Calu3 (cell line): ENCODE measurements around the gene KLHDC3. TPM values are rescaled to one million over a fixed set of nuclear protein-coding genes. Genes with fewer than 3 reads are reported as not detected.

Source experiments
- BruUV-seq: library from RNA; stranded (reverse); fragments of 400-500 nt; replicated peaks from 2 replicates; lab custom pipeline; 2021; lab: Mats Ljungman, UMichigan
- CTCF ChIA-PET: fragments of 300-600 bp; sonication (Branson Sonifier 250); formaldehyde crosslinking; loops from one replicate; lab custom pipeline; 2022; ENCODE audit warnings: antibody characterized with exemption; lab: Charles Lee
- DNase-seq: peaks from one replicate; pipeline ENCODE4 v3.0.0; 2022
- H3K27ac Mint-ChIP-seq: one replicate; pipeline ENCODE4 v1.8.0; 2022; ENCODE audit warnings: mixed read lengths; ENCODE audit not compliant: unreplicated experiment
- H3K27me3 Mint-ChIP-seq: one replicate; pipeline ENCODE4 v1.8.0; 2022; ENCODE audit warnings: mixed read lengths; ENCODE audit not compliant: unreplicated experiment
- H3K36me3 Mint-ChIP-seq: one replicate; pipeline ENCODE4 v1.8.0; 2022; ENCODE audit warnings: mild to moderate bottlenecking, moderate library complexity, mixed read lengths; ENCODE audit not compliant: insufficient read depth, unreplicated experiment
- H3K4me1 Mint-ChIP-seq: one replicate; pipeline ENCODE4 v1.8.0; 2022; ENCODE audit warnings: mild to moderate bottlenecking, low read depth, mixed read lengths; ENCODE audit not compliant: unreplicated experiment
- H3K4me3 Mint-ChIP-seq: one replicate; pipeline ENCODE4 v1.8.0; 2022; ENCODE audit warnings: mild to moderate bottlenecking, low read depth, moderate library complexity, mixed read lengths; ENCODE audit not compliant: unreplicated experiment
- H3K9me3 Mint-ChIP-seq: one replicate; pipeline ENCODE4 v1.8.0; 2022; ENCODE audit warnings: low read depth, mixed read lengths; ENCODE audit not compliant: unreplicated experiment
- intact Hi-C: fragments of 100-400 bp; cut with micrococcal nuclease; formaldehyde crosslinking; loops from one replicate; pipeline ENCODE4 v1.10.0; 2022; ENCODE audit not compliant: unreplicated experiment
- total RNA-seq: library from RNA; stranded (reverse); gene quantifications from 2 replicates; pipeline ENCODE4 v1.2.3, GENCODE V29; 2022
- TF ChIP-seq, protein P1 (sequence below): fragments of 200-600 bp; IDR thresholded peaks from one replicate; pipeline ENCODE4 v1.8.0; 2022; ENCODE audit warnings: antibody characterized with exemption; ENCODE audit not compliant: unreplicated experiment

The KLHDC3 gene
- total RNA-seq, 1 experiment from 2014 or later: 85.9 TPM

DNA sequence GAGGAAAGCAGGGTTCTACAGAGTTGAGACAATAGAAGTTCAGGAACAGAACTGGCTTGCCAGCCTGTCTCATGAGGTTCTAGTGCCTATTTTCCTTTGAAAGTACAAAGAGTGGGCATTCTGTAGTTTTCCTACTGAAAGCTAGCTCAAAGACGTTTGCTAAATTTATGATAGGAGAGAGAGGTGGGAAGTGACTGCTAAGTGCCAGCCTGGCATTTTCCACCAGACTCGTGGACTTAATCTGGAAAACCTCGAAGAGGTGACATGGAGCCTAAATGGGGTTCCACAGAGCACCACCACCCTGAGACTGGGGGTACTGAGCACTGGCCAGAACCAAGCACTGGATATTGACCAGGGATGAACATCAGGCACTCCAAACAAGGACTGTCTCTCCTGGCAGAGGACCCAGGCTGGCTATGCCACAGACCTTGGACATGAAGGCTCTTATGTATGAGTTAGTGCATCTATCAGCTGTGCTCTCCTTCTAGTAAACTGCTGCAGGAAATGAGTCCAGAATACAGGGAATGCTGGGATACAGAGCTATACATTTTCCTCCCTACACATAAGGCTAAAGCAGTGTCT lies 42.2 kb upstream of the KLHDC3 start:
- peaks cover 25% of the 10 kb centered on the region for H3K36me3 Mint-ChIP-seq
- no peak overlapping the region for H3K4me3 Mint-ChIP-seq
- no TSS peak for BruUV-seq
- CTCF ChIA-PET: interaction anchor here (0.7 to 1.3 kb wide), 4 partner anchors 12 to 36 kb away, joined by 3 to 7 read pairs (median 4); partner anchors contain the start of gene PPP2R5D
- TF ChIP-seq, protein P1, sequence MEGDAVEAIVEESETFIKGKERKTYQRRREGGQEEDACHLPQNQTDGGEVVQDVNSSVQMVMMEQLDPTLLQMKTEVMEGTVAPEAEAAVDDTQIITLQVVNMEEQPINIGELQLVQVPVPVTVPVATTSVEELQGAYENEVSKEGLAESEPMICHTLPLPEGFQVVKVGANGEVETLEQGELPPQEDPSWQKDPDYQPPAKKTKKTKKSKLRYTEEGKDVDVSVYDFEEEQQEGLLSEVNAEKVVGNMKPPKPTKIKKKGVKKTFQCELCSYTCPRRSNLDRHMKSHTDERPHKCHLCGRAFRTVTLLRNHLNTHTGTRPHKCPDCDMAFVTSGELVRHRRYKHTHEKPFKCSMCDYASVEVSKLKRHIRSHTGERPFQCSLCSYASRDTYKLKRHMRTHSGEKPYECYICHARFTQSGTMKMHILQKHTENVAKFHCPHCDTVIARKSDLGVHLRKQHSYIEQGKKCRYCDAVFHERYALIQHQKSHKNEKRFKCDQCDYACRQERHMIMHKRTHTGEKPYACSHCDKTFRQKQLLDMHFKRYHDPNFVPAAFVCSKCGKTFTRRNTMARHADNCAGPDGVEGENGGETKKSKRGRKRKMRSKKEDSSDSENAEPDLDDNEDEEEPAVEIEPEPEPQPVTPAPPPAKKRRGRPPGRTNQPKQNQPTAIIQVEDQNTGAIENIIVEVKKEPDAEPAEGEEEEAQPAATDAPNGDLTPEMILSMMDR: no peak
- H3K9me3 Mint-ChIP-seq: no peaks in the 10 kb centered on the region
- DNase-seq: no peak
- H3K4me1 Mint-ChIP-seq: peaks cover 22% of the 10 kb centered on the region
- H3K27me3 Mint-ChIP-seq: no peaks in the 10 kb centered on the region
- intact Hi-C loops: no loop called here
- H3K27ac Mint-ChIP-seq: no peak overlapping the region

DNA sequence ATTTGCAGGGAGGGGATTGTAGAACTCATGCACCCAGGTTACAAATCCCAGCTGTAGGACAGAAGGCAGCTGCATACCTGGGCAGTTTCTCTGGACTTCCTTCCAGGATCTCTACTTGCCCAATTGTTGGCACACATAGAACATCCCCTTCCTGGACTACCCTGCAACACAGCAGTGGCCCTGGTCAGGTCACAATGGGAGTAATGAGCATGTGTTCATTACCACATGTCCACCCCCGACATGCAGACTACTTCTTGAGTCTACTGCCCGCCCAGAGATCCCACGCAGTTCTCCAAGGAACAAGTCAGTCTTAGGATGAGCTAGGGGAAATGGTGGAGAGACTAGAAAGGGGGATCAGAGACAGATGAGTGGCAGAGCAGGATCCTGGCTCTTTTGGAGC lies 40.1 kb upstream of the KLHDC3 start:
- Mint-ChIP-seq H3K36me3 (peaks cover 34% of the 10 kb centered on the region), H3K4me1 (peaks cover 26% of the 10 kb centered on the region), H3K27ac (no peak overlapping the region), H3K27me3 (no peaks in the 10 kb centered on the region), H3K9me3 (no peaks in the 10 kb centered on the region), H3K4me3 (no peak overlapping the region)
- intact Hi-C loops: no loop called here
- CTCF ChIA-PET: interaction anchor here (1.0 to 1.1 kb wide), 2 partner anchors 10 kb away, joined by 3 to 4 read pairs; partner anchors contain the start of gene PPP2R5D
- TF ChIP-seq, protein P1: no peak
- no TSS peak for BruUV-seq
- no peak for DNase-seq

DNA sequence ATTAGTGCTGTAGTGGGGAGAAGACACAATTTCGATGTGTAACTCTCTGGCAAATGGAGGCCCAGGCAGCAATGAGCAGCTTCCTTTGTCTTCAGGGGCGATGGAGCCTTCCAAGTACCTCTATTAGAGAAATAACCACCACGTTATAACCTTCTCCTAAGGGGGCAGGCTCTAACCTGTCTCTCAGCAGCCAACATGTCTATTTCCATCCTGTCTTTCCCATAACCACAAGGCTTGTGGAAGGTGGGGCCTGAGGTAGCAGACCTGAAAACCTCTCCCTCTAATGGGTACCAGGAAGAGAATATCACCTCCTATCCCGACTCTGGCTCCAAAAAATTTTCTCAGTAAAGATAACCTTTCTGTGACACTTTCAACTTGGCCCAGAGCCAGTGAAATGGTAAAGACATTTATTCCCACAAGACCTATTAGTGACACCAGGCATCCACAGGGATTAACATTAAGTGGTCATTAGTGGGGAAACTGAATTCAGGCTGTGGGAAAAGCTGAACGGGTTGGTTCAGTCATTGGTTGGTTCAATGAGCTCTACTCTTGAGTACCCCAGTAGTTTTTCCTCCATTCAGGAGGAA lies 39.0 kb upstream of the KLHDC3 start:
- Mint-ChIP-seq H3K4me3 (no peak overlapping the region), H3K36me3 (peaks cover 40% of the 10 kb centered on the region)
- CTCF ChIA-PET: interaction anchor here (0.6 to 0.7 kb wide), 2 partner anchors 1060 to 1763 kb away, joined by 4 read pairs; no protein-coding TSS in a partner anchor

DNA sequence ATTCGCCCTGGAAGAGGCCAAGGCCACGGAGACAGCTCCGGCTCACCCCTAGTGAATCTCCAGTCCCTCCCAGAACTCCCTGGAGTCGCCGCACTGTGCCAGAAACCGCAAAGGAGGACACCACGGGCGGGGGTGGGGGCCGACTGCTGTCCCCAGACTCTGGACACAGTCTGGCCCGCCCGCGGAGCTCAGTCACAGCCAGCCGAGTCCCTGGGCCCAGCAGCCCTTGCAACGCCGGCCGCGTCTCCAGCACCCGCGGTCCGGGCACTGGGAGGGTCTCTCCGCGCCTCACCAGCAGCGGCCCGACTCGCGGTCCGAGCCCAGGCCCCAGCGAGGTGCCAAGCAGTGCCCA lies 35.6 kb upstream of the KLHDC3 start:
- no peaks in the 10 kb centered on the region for H3K9me3 Mint-ChIP-seq

More for the DNA sequence above, 39.0 kb upstream of the KLHDC3 start:
- H3K27ac Mint-ChIP-seq: no peak overlapping the region
- no TSS peak for BruUV-seq
- DNase-seq: no peak
- H3K9me3 Mint-ChIP-seq: no peaks in the 10 kb centered on the region
- TF ChIP-seq, protein P1: no peak
- peaks cover 34% of the 10 kb centered on the region for H3K4me1 Mint-ChIP-seq
- no peaks in the 10 kb centered on the region for H3K27me3 Mint-ChIP-seq
- intact Hi-C loops: no loop called here

More for the DNA sequence above, 35.6 kb upstream of the KLHDC3 start:
- Mint-ChIP-seq H3K27ac (peak overlapping the region; percentile 86), H3K4me1 (peaks cover 17% of the 10 kb centered on the region), H3K4me3 (peak overlapping the region; percentile 86), H3K36me3 (peaks cover 42% of the 10 kb centered on the region), H3K27me3 (no peaks in the 10 kb centered on the region)
- intact Hi-C loops: no loop called here
- TF ChIP-seq, protein P1: no peak
- CTCF ChIA-PET: interaction anchor here (1.3 to 2.0 kb wide), 5 partner anchors 18 to 165 kb away, joined by 3 to 8 read pairs (median 6); partner anchors contain the start of genes GNMT and KLHDC3
- peak; percentile 60 for DNase-seq
- no TSS peak for BruUV-seq
